Stimulated activated CD8-positive, alpha-beta memory T cell treated with anti-CD3 and anti-CD28 coated beads, Interleukin-2, amount 100 ng/mL, for 48 hours (primary cell): Measurements from ENCODE around the gene IDNK.
"Not testable (repeated sequence)": the region's sequence is repeated elsewhere in the genome, so short reads cannot be mapped to it uniquely, and the experiment has no call there.

Experiments used
- DNase-seq, 2 donors: peaks; one replicate each; pipeline ENCODE4 v3.0.0-alpha.2; 2020; ENCODE audit warnings: low read depth in 2 of 2

The IDNK gene

DNA sequence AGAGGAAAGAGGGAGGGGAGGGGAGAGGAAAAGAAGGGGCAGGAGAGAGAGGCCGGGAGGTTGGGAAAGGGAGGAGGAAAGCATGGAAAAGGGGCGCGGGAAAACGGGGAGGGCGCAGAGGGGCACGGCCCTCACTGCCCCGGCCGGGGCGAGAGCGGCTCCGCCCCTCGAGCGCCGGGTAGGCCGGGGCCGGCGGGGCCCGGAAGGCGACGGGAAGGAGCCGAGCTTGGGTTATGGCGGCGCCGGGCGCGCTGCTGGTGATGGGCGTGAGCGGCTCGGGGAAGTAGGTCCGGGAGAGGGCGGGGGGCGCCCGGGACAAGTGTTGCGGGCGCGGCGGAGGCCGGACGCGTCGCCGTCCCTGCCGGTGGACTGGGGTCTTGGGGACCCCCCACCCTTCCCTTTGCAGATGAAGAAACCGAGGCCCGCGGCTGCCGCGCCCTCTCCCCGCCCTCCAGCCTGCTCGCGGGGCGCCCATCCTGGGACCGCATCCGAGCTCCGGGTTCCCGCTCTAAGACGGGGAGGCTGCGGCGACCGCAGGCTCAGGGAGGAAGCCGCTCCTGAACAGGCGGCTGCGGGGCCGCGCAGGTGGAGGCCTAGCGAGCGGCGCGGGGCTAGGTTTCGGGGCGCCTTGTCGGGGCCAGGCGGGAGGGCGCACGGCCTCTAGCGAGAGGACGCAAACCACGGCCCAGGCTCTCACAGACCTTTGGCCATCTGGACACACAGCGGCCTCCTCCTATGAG is at the start of gene IDNK:
Gene IDNK, plus strand, starts transcription at position 205 of the 740 bp plus-strand sequence. Its CDS starts 29 bp downstream, at position 234.
- DNase-seq: peak; percentile 26 to 45

DNA sequence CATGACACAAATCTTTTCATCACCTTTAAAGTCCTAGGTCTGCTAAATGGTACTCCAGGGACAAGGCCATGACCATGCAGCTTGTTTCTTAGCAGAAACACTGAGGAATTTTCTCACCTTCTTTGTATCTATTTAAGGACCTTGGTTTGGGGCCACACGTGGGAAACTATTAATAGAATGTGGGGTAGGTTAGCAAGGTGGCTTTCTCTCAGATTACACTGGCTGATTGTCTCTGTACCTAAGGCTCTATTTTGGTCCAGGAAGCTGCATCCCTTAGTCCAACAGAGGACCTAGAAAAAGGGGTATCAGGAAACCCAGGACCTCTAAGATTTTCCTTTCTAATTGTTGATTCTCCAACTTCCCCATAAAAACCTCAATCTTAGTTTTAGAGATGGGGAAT is 48.5 kb upstream of the IDNK start:
- DNase-seq: no peak

DNA sequence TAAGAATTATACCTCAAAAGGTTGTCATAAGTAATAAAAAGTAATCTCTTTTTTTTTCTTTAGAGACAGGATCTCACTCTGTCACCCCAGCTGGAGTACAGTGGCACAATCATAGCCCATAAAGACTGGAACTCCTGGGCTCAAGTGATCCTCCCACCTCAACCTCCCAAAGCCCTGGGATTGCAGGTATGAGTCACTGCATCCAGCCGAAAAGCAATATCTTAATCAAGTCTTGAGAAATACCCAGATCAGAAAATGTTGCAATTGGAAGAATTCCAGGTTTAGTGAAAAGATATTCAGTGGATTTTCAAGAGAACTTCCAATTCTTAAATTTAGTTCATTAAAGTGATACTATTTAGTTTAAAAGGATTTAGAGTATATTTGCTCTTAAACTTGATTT is 40.9 kb upstream of the IDNK start:
- no peak for DNase-seq

DNA sequence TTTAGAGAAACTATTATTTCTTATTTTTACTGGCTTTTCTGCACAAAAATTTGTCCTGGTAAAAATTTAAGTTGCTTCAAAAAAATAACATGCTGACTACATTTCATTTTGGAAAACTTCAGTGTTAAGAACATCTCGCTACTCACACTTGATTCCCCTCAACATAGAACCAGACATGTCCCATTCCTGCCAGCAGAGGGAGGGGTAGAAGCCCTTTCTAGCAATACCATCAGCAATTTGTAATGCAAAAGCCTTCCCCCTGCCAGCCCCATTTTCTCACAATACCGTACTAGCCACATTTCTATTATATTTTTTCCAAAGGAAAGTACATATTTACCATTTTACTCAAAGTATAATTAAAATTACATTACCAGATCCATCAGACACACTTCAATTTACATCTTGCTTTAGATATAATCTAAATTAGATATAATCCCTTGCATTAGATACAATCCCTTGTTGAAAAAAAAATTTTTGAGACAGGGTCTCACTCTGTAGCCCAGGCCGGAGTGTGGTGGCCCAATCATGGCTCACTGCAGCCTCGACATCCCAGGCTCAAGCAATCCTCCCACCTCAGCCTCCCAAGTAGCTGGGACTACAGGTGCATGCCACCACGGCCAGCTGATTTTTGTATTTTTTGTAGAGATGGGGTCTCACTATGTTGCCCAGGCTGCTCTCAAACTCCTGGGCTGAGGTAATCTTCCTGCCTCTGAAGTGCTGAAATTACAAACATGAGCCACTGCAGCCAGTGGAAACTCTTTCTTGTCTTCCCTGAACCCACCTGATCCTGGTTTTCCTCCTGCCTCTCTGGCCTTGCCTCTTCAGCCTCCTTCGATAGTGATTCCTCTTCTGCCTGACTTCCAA is 39.6 kb upstream of the IDNK start:
- no peak for DNase-seq

DNA sequence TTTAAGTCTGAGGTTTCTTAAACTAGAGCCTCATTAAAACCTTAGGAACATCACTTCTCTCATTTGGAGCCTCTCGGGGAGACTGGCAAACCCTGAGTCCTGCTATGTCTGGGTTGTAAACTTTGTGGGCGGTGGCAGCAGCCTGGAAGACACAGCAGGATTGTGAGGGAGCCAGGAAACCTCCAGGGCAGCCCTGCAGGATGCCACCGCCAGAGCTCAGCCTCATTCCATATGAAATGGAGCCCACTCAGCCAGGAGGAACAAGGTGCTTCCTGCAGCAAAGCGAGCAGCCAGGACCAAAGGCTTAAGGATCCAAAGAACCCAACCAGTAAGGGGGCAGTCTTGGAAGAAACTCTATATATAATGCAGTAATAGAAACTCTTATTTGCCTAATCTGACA is 37.9 kb upstream of the IDNK start:
- no peak for DNase-seq

DNA sequence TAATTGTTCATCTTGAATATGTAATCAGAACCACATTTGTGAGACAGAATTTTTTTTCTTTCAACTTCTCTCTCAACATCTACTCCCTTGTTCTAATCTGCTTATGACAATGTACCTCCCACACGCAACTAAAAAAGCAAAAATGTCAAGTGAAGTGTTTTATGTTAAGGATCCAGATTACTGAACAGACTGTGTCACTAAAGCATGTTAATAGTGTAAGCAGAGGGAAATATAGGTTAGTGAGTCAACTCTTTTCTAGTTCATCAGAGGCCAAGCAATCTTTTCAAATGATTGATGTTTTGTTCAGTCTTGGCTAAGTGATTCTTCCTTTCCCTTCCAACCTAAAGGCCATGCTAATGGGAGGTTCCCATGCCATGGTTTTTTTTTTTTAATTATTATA is 34.7 kb upstream of the IDNK start:
- DNase-seq: no peak

DNA sequence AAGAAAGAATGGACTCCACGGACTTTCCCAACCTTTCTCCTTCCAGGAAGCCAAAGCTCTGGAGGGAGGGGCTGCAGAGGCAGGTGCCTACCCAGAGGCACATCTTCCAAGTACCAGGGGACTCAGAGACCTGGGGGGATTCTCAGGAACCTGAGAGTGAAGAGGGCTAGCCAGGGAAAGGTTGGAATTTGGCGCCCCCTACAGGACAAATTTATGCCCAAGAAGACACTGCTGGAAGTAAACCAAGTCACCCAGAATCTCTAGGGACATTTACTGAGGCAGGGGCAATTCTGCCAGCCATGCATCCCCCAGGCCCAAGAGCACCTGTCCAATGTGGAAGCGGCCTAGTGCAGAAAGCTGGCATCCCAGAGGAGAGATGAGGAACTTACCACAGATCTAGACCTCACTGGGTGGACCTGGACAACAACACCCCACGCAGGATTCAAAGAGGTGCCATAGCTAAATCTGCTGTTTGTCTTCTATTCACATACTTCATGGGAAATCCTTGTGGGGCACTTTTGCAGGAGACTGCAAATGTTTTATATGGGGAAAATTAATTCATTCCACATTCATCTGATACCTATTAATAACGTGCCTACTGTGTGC is 25.9 kb upstream of the IDNK start:
- DNase-seq: peak; percentile 16 to 30

DNA sequence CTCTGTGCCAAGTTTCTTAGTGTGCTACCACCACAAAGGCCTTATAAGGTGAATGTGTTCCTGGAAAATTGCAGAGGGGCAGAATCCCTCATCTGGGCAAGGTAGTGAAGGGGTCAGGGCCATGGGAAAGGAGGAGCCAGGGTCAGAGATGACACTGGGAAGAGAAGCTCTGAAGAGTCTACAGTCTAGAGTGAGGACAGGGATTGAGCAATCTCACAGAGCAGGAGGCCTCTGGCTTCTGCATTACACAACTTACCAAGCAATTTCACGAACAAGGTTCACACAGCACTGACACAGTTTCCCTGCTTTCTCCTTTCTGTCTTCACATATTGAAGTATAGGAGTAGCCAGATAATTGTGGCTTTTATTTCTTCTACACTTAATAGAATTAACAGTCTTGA is 24.5 kb upstream of the IDNK start:
- no peak for DNase-seq

DNA sequence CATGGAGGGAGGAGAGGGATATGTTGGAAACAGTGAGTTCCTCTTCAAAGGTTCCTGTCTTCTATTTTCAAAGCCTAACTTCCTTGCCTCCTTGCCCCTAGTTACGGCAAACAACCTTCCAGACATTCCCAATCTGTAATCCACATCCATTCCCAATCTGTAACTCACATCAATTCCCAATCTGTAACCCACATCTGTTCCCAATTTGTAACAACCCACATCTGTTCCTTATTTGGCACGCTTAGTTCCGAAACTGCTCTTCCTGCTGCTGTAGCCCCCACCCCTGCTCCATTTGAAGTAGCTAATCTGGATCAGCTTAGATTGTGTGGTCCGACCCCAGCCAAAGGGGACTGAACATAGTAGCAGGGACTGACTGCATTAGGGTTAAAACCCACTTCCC is 23.9 kb upstream of the IDNK start:
- DNase-seq: no peak

DNA sequence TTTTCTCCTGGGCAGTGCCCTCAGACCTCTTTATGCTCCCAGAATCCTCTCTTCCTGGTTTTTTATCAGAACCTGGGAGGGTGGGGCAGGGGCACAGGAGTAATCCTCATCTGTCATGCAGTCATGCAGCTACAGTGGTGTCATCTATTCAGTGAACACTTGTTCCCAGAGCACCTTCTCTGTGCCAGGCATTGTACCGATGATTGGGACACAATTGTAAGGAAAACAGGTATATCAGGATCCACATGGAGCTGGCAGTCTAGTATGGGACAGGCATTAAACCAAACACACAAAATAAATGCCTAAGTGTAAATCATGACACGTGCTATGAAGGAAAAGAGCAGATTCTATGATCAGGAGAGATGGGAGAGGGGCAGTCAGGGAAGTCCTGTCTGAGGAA is 21.5 kb upstream of the IDNK start:
- DNase-seq: no peak

DNA sequence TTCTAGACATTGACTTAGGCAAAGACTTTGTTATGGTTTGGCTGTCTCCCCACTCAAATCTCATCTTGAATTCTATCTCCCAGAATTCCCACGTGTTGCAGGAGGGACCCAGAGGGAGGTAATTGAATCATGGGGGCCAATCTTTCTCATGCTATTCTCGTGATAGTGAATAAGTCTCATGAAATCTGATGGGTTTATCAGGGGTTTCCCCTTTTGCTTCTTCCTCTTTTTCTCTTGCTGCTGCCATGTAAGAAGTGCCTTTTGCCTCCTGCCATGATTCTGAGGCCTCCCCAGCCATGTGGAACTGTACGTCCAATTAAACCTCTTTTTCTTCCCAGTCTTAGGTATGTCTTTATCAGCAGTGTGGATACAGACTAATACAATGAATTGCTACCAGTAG is 15.3 kb upstream of the IDNK start:
- DNase-seq: not testable (repeated sequence)

DNA sequence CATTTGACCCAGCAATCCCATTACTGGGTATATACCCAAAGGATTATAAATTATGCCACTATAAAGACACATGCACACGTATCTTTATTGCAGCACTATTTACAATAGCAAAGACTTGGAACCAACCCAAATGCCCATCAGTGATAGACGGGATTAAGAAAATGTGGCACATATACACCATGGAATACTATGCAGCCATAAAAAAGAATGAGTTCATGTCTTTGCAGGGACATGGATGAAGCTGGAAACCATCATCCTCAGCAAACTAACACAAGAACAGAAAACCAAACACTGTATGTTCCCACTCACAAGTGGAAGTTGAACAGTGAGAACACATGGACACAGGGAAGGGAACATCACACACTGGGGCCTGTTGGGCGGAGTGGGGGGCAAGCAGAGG is 9.6 kb upstream of the IDNK start:
- not testable (repeated sequence) for DNase-seq

DNA sequence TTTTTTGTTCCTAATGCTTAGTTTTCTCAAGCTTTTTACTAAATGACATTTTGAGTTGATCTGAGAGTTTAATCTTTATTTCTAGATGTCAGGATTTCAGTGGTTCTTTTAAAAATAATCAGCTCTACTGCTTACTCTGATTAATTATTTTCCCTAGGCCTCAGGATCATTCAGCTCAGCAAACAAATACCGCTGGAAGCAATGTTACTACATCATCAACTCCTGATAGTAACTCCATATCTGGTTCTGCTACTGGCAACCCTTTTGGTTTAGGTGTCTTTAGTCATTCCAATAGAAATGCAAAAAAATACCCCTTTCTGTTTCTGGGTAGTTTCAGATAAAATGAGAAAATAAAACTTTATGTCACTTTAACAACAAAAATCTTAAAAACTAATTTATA is 5.6 kb upstream of the IDNK start:
- DNase-seq: no peak

DNA sequence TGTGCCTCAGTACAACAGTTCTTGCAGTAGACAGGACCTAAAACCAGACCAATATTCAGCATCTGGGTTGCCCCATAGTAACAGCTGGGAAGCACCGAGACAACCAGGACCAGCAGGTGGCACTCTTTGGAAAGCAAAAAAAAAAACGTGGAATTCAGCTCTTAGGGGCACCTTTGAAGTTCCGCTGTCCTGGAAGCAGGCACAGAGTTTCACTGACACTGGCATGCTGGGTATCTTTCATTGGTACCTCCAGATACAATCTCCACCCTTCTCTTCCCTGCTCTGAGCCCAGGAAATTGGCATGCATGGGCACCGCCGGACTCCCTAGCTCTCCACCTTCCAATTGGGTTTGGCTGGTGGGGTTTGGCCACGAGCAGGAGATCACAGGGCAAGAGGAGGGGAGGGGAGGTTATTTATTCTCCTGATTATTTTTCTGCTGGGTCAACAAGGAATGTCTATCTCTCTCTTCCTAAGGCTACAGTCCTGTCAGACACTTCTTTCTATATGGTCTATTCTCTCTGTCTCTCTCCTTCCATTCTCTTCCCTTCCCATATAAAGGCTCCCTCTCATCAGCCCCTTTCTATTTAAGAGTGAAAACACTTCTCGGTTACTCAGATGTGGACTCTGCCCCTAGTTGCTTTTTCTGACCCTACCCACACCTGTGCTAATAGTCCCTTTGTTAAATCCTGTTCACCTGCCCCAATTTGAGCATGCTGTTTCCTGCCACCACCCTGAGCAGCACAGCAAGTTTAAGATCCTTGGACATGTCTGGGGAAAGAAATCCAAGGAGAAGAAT is 1.9 kb upstream of the IDNK start:
- peak in 1 of 2 donors; percentile 20 for DNase-seq

DNA sequence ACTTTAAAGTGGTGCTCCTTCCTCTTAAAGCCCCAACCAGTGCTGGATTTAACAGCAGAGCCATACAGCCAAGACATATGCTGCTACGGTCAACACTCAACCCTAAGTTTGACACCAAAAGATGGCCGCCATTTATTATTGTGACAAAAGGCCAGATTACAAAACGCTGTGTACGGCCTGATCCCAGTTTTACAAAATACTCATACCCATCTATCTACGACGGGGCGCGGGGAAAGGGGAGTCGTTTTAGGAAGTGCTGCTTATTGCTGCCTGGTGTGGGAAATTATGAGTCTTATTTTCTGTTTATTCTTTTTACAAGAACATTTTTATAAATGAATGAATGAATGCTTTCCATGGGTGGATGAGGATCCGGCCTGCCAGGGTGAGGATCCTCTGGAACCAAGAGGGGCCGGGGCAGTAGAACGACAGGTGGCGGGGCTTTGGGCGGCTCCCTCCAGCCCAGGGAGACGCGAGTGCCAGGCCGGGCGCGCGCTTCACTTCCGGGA is 457 bp upstream of the IDNK start:
- DNase-seq: peak; percentile 52

DNA sequence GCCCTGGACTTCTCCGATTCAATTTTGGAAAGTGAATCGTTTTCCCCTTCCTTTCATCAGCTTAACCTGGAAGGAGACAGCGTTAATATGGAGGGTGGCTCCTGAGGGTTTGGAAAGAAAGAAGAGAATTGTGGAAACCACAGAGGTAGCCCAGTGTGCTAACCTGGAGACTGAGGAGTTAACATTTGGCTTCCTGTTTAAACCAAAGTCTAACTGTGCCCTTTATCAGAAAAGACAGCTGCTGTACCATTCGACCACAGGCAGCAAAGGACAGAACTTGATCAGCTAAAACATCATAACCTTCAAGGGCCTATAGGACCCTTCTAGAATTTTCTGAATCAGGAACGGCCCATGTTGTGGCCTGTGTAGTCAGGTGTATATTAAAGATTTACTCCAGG is 735 bp downstream of the IDNK start:
- no peak for DNase-seq

DNA sequence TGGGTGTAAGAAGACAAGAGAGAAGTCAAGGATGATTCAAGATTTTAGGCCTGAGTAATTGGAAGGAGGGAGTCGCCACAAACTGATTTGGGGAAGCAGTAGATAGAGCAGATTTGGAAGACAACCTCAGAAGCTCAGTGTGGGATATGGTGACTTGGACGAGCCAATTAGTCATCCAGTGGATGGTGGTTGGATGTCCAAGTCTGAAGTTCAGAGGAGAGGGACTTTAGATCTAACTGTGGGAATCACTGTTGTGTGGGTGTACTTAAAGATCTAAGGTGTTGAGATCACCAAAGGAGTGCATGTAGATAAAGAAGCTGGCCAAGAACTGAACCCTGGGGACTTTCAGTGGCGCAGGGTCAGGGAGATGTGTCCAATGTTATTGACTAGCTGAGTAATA is 2.2 kb downstream of the IDNK start:
- no peak for DNase-seq

DNA sequence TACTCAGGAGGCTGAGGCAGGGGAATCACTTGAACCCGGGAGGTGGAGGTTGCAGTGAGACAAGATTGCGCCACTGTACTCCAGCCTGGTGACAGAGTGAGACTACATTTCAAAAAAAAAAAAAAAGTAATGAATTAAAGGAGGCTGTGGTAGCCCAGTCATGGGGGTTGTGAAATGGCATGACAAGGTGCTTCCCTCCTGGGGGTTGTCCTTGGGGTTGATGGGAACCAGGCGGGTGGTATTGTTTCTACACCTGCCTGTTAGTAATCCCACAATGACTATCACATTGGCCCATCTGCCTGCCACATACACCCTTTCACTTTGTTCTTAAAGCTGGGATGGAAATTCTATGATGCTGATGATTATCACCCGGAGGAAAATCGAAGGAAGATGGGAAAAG is 5.6 kb downstream of the IDNK start:
- no peak for DNase-seq

DNA sequence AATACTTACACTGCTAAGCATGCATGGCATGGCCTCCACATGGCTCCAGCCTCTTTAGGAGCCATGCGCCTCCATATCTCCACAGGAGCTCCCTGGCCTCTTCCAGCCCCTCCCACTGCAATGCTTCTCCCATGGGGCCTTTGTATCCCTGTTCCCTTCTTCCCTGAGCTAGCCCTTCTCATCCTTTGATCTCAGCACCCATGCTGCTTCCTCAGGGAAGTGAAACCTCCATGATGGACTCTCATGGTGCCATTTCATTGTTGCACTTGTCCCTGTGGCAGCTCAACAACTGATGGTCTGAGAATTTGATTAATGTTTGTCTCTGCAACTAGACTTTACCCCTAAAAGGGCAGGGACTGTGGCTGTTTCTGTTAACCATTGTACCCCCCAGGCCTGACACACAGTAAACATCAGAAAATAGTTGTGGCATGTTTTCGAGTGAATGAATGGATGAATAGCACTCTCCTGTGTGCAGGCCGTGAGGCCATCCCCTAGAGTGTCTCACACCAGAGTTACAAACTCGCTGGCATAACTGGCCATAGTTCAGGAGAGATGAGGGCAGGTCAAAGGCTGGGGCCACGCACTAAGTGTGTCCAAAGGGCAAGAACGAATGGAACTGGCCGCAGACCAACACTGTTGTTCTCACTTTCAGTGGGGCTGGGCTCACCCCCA is 6.6 kb downstream of the IDNK start:
- DNase-seq: no peak

DNA sequence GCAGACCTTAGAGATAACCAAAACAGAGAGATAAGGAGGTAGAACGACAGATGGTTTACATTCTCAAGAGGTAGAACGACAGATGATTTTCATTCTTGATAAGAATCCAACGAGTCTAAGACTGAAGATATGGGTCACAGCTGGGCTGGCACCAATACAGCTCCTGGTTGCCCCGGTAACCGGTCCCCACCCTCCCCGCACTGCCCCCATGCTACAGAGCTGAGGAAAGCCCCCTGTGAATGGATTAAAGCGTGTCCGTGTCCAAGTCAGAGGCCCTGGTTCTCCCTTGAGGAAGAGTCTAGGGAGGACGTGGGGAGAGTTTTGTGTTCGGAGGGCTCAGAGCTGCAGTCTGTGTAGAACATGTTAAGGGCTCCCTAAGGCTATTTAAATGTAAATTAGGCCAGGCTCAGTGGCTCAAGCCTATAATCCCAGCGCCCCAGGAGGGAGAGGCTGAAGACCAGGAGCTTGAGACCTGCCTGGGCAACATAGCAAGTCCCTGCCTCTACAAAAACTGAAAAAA is 8.1 kb downstream of the IDNK start:
- no peak for DNase-seq

DNA sequence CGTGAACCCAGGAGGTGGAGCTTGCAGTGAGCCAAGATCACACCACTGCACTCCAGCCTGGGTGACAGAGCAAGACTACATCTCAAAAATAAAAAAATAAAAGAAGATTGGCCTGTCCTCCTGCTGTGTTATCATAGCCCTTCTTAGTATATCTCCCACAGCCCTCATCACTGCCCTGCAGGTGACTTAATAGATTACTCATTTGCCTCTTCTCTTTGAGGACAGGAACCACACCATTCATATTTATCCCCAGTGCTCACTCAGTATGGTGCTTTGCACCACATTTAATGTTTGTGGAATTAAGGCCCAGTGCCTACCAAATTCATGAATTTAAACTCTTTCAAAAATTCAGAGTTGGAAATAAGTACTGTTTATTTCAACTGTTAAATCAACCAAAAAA is 10.3 kb downstream of the IDNK start:
- DNase-seq: no peak
